Left cardiac atrium (tissue), 4 donors: ENCODE measurements around the gene TEX261. TPM values are rescaled to one million over a fixed set of nuclear protein-coding genes. Genes with fewer than 3 reads are reported as not detected.
"Not testable (repeated sequence)": the region's sequence is repeated elsewhere in the genome, so short reads cannot be mapped to it uniquely, and the experiment has no call there.

Experiments
- ATAC-seq, 2 donors: fragments of 200-7000 bp; cut with Tn5 transposase; one replicate each; pipeline ENCODE4 v1.9.1; 2020; ENCODE audit warnings: mild to moderate bottlenecking in 2 of 2, moderate library complexity in 2 of 2
- DNase-seq: peaks from one replicate; pipeline ENCODE4 v3.0.0-alpha.2; 2020
- intact Hi-C, 2 donors: fragments of 100-400 bp; cut with DNase I; formaldehyde crosslinking; loops; one replicate each; pipeline versions ENCODE4 v1.14.1 to v1.15.1; 2022 to 2023
- long read RNA-seq: library from polyadenylated mRNA; unstranded; transcript quantifications from one replicate; pipeline ENCODE4 v2.0.0, GENCODE V29; 2021
- total RNA-seq, 2 donors: library from RNA; stranded (reverse); fragmentation: NEBNext Ultra II Directional; extraction: Animal tissue kit (Norgen Biotek cat#: 25700); gene quantifications; one replicate each; pipeline ENCODE4 v1.2.1, GENCODE V29; 2021
- donor health status: DM: no; HTN: yes; CAD: no.
- donor health status: DM: no; HTN: yes; CAD: no; lungs with severe emphysema.
- donor health status: DM: yes; HTN: yes; CAD: no.
- donor health status: Dilated cardiomyopathy.

The TEX261 gene
- total RNA-seq: 10 to 100 TPM; 54.8 to 60.4 TPM
- long read RNA-seq, transcript TEX261-201 (6 exons, 3,441 nt): major isoform, 11 of 31 reads
- long read RNA-seq, partial matches to known transcripts: 8 of 31 reads
- long read RNA-seq, other reads (novel, unspliced or antisense): 11 of 31 reads

DNA sequence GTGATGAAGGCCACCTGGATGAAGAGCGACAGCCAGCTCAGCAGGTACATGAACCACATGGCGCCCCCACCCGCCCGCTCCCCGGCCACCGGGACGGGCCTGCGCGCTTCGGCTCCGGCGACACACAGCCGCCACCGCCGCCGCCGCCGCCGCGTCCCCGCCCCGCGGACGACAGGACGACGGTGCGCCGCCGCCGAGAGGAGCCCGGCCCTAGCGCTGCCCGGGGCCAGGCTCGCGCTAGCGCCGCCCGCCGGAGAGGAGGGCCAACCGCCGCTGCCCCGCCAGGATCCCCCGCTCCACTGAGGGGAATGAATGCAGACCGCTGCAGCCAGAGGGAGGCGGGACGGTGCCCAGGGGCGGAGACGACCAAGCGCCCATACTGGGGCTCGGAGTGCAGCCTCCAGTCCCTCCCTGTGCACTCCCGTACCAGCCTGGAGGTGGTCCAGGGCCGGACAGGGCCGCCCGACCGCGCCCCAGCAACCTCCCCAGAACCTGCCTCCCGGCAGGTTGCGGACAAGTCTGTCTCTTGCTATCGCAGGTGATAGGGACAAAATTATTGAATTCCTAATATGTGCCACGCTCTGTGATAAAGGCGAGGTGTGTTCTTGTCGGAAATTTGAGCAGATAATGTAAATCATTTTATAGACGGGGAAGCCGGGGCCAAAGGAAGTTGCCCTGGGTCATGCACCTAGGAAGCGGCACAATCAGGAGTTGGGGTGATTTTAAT lies at the start of gene TEX261:
TSS of gene TEX261 (minus strand) at position 175 of the 727 bp plus-strand sequence. CDS start at position 59, 116 bp downstream.
- DNase-seq: peak; percentile 91
- intact Hi-C loops: loop anchor here in 1 of 2 donors (5.0 kb wide), 1 partner anchor 67 kb away; no protein-coding TSS in a partner anchor
- peak; percentile 98 to 99 for ATAC-seq

GRCh38 chr2:71043531-71044407 lies 49.1 kb upstream of the TEX261 start:
- ATAC-seq (no peak), DNase-seq (no peak)
- intact Hi-C loops: no loop called here

GRCh38 chr2:71042287-71042686 lies 47.6 kb upstream of the TEX261 start:
- no peak for ATAC-seq
- DNase-seq: no peak
- intact Hi-C loops: no loop called here

GRCh38 chr2:71036296-71036695 lies 41.6 kb upstream of the TEX261 start:
- intact Hi-C loops, DNase-seq, ATAC-seq: not testable (repeated sequence)

- ATAC-seq, DNase-seq, intact Hi-C loops: not testable (repeated sequence)
Measured at GRCh38 chr2:71023553-71024243, 29.0 kb upstream of the TEX261 start.

DNA sequence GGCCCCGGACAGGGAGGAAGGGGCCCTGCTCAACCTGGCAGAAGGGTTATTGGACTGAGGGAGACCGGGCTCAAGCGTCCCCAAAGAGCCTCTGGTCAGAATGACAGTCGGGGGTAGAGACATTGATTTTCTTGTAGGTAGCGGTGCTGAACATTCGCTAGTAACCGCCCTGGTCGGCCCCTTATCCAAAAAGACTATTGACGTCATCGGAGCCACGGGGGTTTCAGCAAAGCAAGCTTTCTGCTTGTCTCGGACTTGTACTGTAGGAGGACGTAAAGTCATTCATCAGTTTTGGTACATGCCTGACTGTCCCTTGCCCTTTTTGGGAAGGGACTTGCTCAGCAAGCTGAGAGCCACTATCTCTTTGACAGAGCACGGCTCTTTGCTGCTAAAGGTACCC lies 26.7 kb upstream of the TEX261 start:
- intact Hi-C loops, DNase-seq, ATAC-seq: not testable (repeated sequence)

- ATAC-seq, DNase-seq, intact Hi-C loops: not testable (repeated sequence)
Measured at GRCh38 chr2:71019989-71020388, 25.3 kb upstream of the TEX261 start.

GRCh38 chr2:71018625-71019024 lies 24.0 kb upstream of the TEX261 start:
- no peak for ATAC-seq
- DNase-seq: no peak
- intact Hi-C loops: no loop called here

DNA sequence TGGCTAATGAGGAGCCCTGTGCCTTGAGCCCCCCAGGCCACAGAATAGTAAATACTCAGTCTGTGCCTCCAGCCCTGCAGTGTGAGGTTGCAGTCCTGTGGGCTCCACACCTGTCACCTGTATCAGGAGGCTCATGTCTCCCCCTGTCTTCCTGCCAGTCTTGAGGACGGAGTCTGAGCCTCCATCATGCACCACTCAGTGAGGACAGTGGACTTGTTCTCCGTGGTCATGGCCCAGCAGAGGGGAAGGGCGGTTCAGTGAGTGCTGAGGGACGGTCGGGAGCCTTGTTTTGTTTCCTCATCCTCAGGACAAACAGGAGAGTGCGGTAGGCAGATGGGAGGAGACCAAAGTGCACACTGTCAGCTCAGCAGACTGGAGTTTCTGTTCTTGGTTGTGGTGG lies 17.1 kb upstream of the TEX261 start:
- ATAC-seq, intact Hi-C loops: not testable (repeated sequence)

DNA sequence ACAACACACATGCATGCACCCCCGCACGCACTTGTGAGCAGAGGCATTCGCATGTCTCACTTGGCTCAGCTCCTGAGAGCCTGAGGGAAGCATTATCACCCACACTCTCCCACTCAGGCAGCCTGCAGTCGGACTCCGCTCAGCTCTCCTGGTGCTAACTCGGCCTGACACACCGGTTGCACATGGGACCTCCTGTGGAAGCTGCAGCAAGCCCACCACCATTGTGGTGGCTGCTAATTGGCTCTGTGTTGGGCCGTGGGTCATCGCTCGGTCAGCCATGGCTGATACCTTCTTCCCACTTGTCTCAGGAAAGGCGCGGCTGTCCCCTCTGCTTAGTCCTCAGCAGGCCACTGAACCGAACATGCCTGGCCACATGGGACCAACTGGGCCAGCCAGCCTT lies 13.7 kb upstream of the TEX261 start:
- intact Hi-C loops: no loop called here
- ATAC-seq: no peak
- no peak for DNase-seq

More for the DNA sequence above, 17.1 kb upstream of the TEX261 start:
- DNase-seq: not testable (repeated sequence)

DNA sequence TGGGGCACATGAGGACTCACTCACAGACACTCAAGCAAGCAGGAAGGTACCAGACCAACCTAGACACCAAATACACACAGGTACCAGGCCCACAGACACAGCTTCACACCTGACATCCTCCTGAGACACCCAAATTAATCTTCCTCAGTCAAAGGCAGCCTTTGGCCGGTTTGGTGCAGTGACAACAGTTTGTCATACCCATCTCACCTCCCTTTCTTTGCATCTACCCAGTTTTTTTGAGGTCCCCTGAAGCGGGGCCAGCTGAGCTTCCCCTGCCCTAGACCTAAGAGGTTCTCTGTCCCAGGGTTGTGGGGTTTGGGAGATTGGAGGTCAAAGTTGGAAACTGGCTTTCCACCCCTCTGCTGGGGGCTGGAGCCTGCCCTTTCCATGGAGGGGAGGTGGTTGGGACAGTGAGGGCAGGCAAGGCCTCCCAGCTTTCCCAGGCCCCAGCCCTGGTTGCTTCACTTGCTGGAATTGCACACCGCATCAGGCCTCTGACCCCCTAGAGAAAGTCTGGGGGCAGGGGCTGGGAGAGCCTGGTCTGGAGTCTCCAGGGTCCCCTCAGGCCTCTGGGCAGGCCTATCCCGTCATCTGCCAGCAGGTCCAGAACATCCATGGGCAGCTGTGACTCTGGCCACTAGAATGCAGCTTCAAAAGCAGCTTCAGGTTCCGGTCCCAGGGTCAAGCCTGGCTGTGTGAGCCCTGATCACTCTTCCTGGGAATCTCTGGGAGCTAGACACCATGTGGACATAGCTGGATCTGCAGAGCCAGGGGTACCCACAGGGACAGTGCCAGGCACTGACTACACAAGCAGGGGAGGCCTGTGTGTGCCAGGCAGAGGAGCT lies 12.5 kb upstream of the TEX261 start:
- intact Hi-C loops: no loop called here
- ATAC-seq: no peak
- DNase-seq: no peak

- no peak for ATAC-seq
- DNase-seq: no peak
- intact Hi-C loops: no loop called here
Measured at GRCh38 chr2:71006323-71006722, 11.7 kb upstream of the TEX261 start.

- DNase-seq: no peak
- intact Hi-C loops: no loop called here
- no peak for ATAC-seq
Measured at GRCh38 chr2:71005271-71006202, 10.9 kb upstream of the TEX261 start.

DNA sequence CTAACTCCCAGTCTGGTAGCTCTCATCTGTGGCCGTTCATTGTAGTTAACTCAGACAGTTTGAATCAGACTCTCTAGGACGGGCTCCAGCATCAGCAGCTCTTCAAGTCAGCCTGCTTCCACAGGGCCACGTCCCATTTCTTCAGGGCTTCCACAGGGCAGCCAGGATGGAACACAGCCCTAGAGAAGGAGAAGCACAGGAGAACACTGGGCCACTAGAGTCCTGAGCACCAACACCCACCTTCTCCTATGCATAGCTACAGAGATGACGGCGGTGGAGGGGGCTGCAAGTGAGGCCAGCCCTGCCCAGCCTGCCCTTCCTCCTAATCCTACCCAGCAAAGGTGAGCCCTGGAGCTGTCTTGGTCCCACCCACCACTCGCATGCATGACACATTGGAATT lies 10.2 kb upstream of the TEX261 start:
- DNase-seq (no peak), ATAC-seq (no peak)
- intact Hi-C loops: no loop called here

DNA sequence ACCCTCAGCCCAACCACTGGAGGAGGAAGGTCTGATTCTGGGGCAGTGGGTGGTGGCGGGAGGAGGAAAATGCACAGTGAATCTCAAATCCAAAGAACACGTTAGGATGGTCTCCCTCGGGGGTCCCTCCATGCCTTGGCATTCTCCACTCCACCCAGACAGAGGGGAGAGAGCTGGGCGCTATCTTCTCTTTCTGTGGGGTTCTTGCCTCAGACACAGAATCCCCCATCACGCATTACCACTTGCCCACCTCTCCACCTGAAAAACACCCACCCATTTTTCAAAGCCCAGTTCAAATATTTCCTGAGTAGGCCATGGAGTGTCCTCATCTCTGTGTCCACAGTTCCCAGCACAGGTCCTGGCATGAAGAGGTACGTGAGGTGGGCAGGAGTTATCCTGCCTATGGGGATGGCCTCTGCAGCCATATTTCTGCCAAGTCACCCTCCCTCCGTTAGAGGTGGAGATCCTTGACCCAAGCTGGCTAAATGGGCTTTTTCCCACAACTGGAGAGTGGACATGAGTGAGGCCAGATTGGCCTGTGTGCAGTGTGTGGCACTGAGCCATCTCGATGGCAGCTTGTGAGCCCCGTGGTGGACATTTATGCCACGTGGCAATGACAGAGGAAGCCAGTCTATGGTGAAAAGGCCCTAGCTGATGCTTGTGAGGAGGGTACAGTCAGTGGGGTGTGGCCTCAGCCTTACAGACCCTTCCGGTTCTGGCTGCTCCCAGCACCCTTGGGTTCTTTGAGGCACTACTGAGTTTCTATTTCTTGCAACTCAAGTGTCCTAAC lies 9.5 kb upstream of the TEX261 start:
- intact Hi-C loops: no loop called here
- ATAC-seq: no peak
- DNase-seq: no peak

DNA sequence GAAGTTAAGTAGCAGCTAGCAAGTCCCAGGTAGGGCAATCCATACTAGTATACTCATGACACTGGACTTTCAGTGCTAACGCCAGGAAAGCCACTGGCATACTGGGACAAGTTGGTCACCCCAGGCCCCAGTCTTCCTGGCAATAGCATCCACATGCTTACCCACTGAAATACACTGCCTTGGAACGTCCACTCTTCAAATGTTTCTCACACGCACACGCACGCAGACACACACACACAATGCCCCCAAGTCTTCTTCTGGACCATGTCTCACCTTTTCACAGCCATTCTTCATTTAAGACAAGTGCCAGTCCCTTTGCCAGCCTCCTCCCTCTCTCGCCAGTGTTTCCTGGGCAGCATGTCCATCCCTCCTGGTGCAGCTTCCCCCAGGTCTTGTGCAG lies 8.7 kb upstream of the TEX261 start:
- DNase-seq: no peak
- intact Hi-C loops: no loop called here

More for the DNA sequence above, 8.7 kb upstream of the TEX261 start:
- ATAC-seq: no peak
